H1 (cell line): ENCODE results near the gene OXLD1. TPM values are rescaled to one million over a fixed set of nuclear protein-coding genes. Genes with fewer than 3 reads are reported as not detected.

ENCODE experiments used
- CTCF ChIA-PET: fragments of 300-600 bp; sonication (Branson Sonifier 250); formaldehyde crosslinking; loops from one replicate; lab custom pipeline; 2021; ENCODE audit not compliant: partially characterized antibody; lab: Charles Lee
- POLR2A ChIA-PET: fragments of 300-600 bp; sonication (Branson Sonifier 250); formaldehyde crosslinking; loops from one replicate; lab custom pipeline; 2021; ENCODE audit warnings: inconsistent platforms; ENCODE audit not compliant: partially characterized antibody; lab: Charles Lee
- DNase-seq, 2 experiments: peaks; one replicate each; pipeline versions ENCODE4 v3.0.0 to v3.0.0-alpha.2; 2010 to 2022; ENCODE audit warnings: low spot score in 2 of 2, low read depth in 1 of 2, mixed read lengths in 1 of 2
- FAIRE-seq: peaks from 2 replicates; lab custom pipeline; 2011; peaks lifted over from hg19 to GRCh38; lab: Jason Lieb, UNC
- H2AFZ ChIP-seq: 2 replicates; pipeline ENCODE4 v1.8.1; 2012; ENCODE audit warnings: low read length, inconsistent platforms
- H2AK5ac ChIP-seq: 2 replicates; pipeline ENCODE4 v1.6.1; 2013; ENCODE audit warnings: low read depth, low read length
- H2BK120ac ChIP-seq: replicated peaks from 2 replicates; pipeline ENCODE3; 2013; ENCODE audit warnings: low read depth, low read length, inconsistent platforms
- H2BK12ac ChIP-seq: 2 replicates; pipeline ENCODE4 v1.6.1; 2013; ENCODE audit warnings: low read depth, low read length
- H2BK15ac ChIP-seq: 2 replicates; pipeline ENCODE4 v1.6.1; 2013; ENCODE audit warnings: low read length
- H2BK20ac ChIP-seq: 2 replicates; pipeline ENCODE4 v1.6.1; 2013; ENCODE audit warnings: low read length
- H2BK5ac ChIP-seq: 2 replicates; pipeline ENCODE4 v1.6.1; 2013; ENCODE audit warnings: low read depth, low read length
- H3K14ac ChIP-seq: 2 replicates; pipeline ENCODE4 v1.6.1; 2013; ENCODE audit warnings: inconsistent platforms; ENCODE audit not compliant: insufficient read length
- H3K18ac ChIP-seq: 2 replicates; pipeline ENCODE4 v1.6.1; 2013; ENCODE audit warnings: low read length; ENCODE audit errors: extremely low read depth
- H3K23ac ChIP-seq: 2 replicates; pipeline ENCODE4 v1.6.1; 2013; ENCODE audit warnings: inconsistent platforms; ENCODE audit not compliant: insufficient read length
- H3K23me2 ChIP-seq: 2 replicates; pipeline ENCODE4 v1.6.1; 2013; ENCODE audit warnings: low read depth, low read length
- H3K27ac ChIP-seq: 2 replicates; pipeline ENCODE4 v1.6.1; 2011; ENCODE audit warnings: low read depth, low read length, inconsistent platforms
- H3K27me3 ChIP-seq, 4 experiments: replicated peaks in 1 of 4; 1 replicate in 1 of 4; 2 replicates in 3 of 4; pipeline versions ENCODE4 v1.6.1 to v1.8.1; 2011 to 2013; ENCODE audit warnings: low read length in 3 of 4, mild to moderate bottlenecking in 3 of 4, inconsistent platforms in 2 of 4, mixed read lengths in 2 of 4, moderate library complexity in 1 of 4; ENCODE audit not compliant: control insufficient read depth in 3 of 4, insufficient read depth in 3 of 4; ENCODE audit errors: extremely low read depth in 1 of 4
- H3K36me3 ChIP-seq, 4 experiments: 2 replicates each; pipeline versions ENCODE4 v1.6.1 to v1.8.1; 2011 to 2013; ENCODE audit warnings: mild to moderate bottlenecking in 4 of 4, low read length in 3 of 4, moderate library complexity in 2 of 4, control low read depth in 1 of 4, inconsistent platforms in 1 of 4; ENCODE audit not compliant: insufficient read depth in 4 of 4, control insufficient read depth in 2 of 4
- H3K4ac ChIP-seq: replicated peaks from 2 replicates; pipeline ENCODE3; 2013; ENCODE audit warnings: low read length, low read depth, mixed read lengths, inconsistent platforms; ENCODE audit not compliant: insufficient read length
- H3K4me1 ChIP-seq, 4 experiments: replicated peaks in 1 of 4; 1 replicate in 1 of 4; 2 replicates in 3 of 4; pipeline versions ENCODE4 v1.6.1 to v1.8.1; 2011 to 2013; ENCODE audit warnings: low read length in 3 of 4, inconsistent platforms in 2 of 4, mixed read lengths in 1 of 4; ENCODE audit not compliant: insufficient read depth in 4 of 4, control insufficient read depth in 3 of 4
- H3K4me2 ChIP-seq, 2 experiments: 2 replicates each; pipeline versions ENCODE4 v1.6.1 to v1.8.1; 2011 to 2013; ENCODE audit warnings: low read depth in 2 of 2, low read length in 2 of 2, control low read depth in 1 of 2, inconsistent platforms in 1 of 2, mild to moderate bottlenecking in 1 of 2; ENCODE audit not compliant: insufficient read depth in 1 of 2
- H3K4me3 ChIP-seq, 4 experiments: fragments of 200-600, 300-600 bp in 1 of 4; sonication (generic), shearing (Covaris generic), sonication (Bioruptor Twin) in 1 of 4; 2 replicates each; pipeline versions ENCODE4 v1.5.1 to v1.8.1; 2011 to 2016; ENCODE audit warnings: low read length in 4 of 4, low read depth in 3 of 4, control low read depth in 2 of 4, inconsistent platforms in 2 of 4, mild to moderate bottlenecking in 2 of 4, mixed read lengths in 1 of 4, moderate library complexity in 1 of 4; ENCODE audit not compliant: insufficient read depth in 2 of 4; ENCODE audit errors: extremely low read depth in 1 of 4
- H3K56ac ChIP-seq: replicated peaks from 2 replicates; pipeline ENCODE3; 2013; ENCODE audit warnings: low read depth, mild to moderate bottlenecking, mixed read lengths, low read length, inconsistent platforms; ENCODE audit not compliant: insufficient read length
- H3K79me1 ChIP-seq: 2 replicates; pipeline ENCODE4 v1.6.1; 2013; ENCODE audit warnings: low read depth, low read length, control low read depth
- H3K79me2 ChIP-seq, 2 experiments: 2 replicates each; pipeline versions ENCODE4 v1.6.1 to v1.8.1; 2012 to 2013; ENCODE audit warnings: low read length in 2 of 2, mild to moderate bottlenecking in 2 of 2, inconsistent platforms in 1 of 2; ENCODE audit not compliant: insufficient read depth in 2 of 2, control insufficient read depth in 1 of 2
- H3K9ac ChIP-seq, 4 experiments: replicated peaks in 1 of 4; 1 replicate in 1 of 4; 2 replicates in 3 of 4; pipeline versions ENCODE4 v1.6.1 to v1.8.1; 2011 to 2013; ENCODE audit warnings: low read depth in 3 of 4, low read length in 3 of 4, control low read depth in 2 of 4, mild to moderate bottlenecking in 2 of 4, moderate library complexity in 2 of 4, inconsistent platforms in 1 of 4; ENCODE audit errors: extremely low read depth in 1 of 4
- H3K9me3 ChIP-seq, 2 experiments: 2 replicates each; pipeline versions ENCODE4 v1.6.1 to v1.8.1; 2012 to 2013; ENCODE audit warnings: mild to moderate bottlenecking in 2 of 2, moderate library complexity in 2 of 2, control low read depth in 1 of 2, inconsistent platforms in 1 of 2, low read depth in 1 of 2, low read length in 1 of 2, mixed read lengths in 1 of 2; ENCODE audit not compliant: insufficient read depth in 2 of 2
- H4K20me1 ChIP-seq, 2 experiments: replicated peaks in 1 of 2; 2 replicates each; pipeline versions ENCODE3 to v1.8.1; 2011 to 2013; ENCODE audit warnings: inconsistent platforms in 2 of 2, low read length in 2 of 2, mild to moderate bottlenecking in 1 of 2; ENCODE audit not compliant: insufficient read depth in 2 of 2, control insufficient read depth in 1 of 2
- H4K5ac ChIP-seq: 2 replicates; pipeline ENCODE4 v1.6.1; 2013; ENCODE audit warnings: low read length, low read depth, mixed read lengths, inconsistent platforms; ENCODE audit not compliant: insufficient read length
- H4K8ac ChIP-seq: 2 replicates; pipeline ENCODE4 v1.8.0; 2013; ENCODE audit warnings: mild to moderate bottlenecking, moderate library complexity, low read length, inconsistent platforms; ENCODE audit not compliant: insufficient read depth; ENCODE audit errors: extremely low read depth
- H4K91ac ChIP-seq: replicated peaks from 2 replicates; pipeline ENCODE3; 2013; ENCODE audit warnings: low read length, mixed read lengths, inconsistent platforms; ENCODE audit not compliant: insufficient read length
- ASH2L ChIP-seq: fragments of 200-600, 300-600 bp; sonication (generic); IDR thresholded peaks from one replicate; pipeline ENCODE4 v1.7.1; 2017; ENCODE audit warnings: low read length
- WGBS, 2 experiments: shearing (Covaris generic) in 1 of 2; methylation state at CpG; one replicate each; pipeline versions ENCODE4 v1.1.6 to v1.1.7; 2013 to 2015; ENCODE audit warnings: low lambda C conversion rate in 2 of 2, mixed read lengths in 2 of 2, inconsistent platforms in 1 of 2, low coverage in 1 of 2, missing lambda C conversion rate in 1 of 2; ENCODE audit not compliant: insufficient replicate concordance in 2 of 2, insufficient coverage in 1 of 2, insufficient read length in 1 of 2; ENCODE audit errors: extremely low coverage in 1 of 2, missing lambda C conversion rate in 1 of 2; 5-methylcytosine and 5-hydroxymethylcytosine counted together
- polyA plus RNA-seq, 7 experiments: library from polyadenylated mRNA; depleted of rRNA in 3 of 7; stranded (reverse) in 5 of 7; unstranded in 2 of 7; fragments of >200 nt in 5 of 7; fragments of 200-250 nt in 2 of 7; gene quantifications; 1 replicate in 5 of 7; 2 replicates in 1 of 7; 4 replicates in 1 of 7; pipeline versions ENCODE4 v1.2.1 to v1.2.3, GENCODE V29; 2011 to 2013; ENCODE audit warnings: missing spikeins in 2 of 7, mixed read lengths in 2 of 7
- total RNA-seq: library from RNA; stranded (reverse); fragmentation: NEBNext Ultra II Directional; extraction: Animal tissue kit (Norgen Biotek cat#: 25700); gene quantifications from 2 replicates; pipeline ENCODE4 v1.2.1, GENCODE V29; 2021

OXLD1 gene
- total and polyA plus RNA-seq, 2 of the 8 experiments (the other 6 are each of a cell fraction or from before 2014, with no cell fraction given) = 41.5 to 61.9 TPM

DNA sequence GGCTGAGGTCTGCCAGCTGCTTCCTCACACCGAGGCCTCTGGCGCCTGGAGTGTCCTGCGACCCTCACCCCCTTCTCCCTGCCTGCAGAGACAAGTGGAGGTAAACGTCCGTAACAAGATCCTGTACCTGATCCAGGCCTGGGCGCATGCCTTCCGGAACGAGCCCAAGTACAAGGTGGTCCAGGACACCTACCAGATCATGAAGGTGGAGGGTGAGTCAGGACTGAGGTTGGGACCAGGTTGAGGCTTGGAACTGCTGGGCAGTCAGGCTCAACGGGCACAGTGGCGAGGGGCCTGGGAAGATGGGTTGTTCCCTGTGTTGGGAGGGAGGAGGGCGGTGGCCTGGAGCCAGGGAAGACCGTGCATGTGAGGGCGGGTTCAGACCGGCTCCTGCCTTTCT, 22.2 kb upstream of the OXLD1 start:
- 0 out of 2 replicates have a peak overlapping the region, but pooled peaks have one; percentile 3 for H4K8ac ChIP-seq
- WGBS, 2 experiments = 85% methylated on average over 14 of the region's 14 CpGs; no CpG with 5 or more reads in 1 of the 2 experiments
- DNase-seq (no peak), FAIRE-seq (no peak)
- H4K91ac ChIP-seq = no peak overlapping the region
- no peak overlapping the region for H3K18ac ChIP-seq
- no peak overlapping the region for H2BK120ac ChIP-seq
- no peak overlapping the region for H3K14ac ChIP-seq
- peaks cover 3 to 7% (median 5%) of the 10 kb centered on the region in 4 experiments; a peak in 5 of 7 replicates for H3K4me1 ChIP-seq
- H3K56ac ChIP-seq = no peak overlapping the region
- CTCF ChIA-PET = interaction anchor here (0.9 kb wide), 1 partner anchor 21 kb away, joined by 3 read pairs; no protein-coding TSS in a partner anchor
- H3K23ac ChIP-seq = no peak overlapping the region
- H3K9ac ChIP-seq = no peak overlapping the region
- H2BK20ac ChIP-seq = no peak overlapping the region
- H2BK15ac ChIP-seq = no peak overlapping the region
- no peak overlapping the region for H3K4me3 ChIP-seq
- no peaks in the 10 kb centered on the region for H3K27me3 ChIP-seq
- H2AFZ ChIP-seq = no peak overlapping the region
- POLR2A ChIA-PET = interaction anchor here (1.1 to 28.4 kb wide), 2 partner anchors 16 to 21 kb away, joined by 3 to 436 read pairs; partner anchors contain the start of genes MRPL12 and SLC25A10
- no peak overlapping the region for H3K27ac ChIP-seq
- no peak overlapping the region for H2BK5ac ChIP-seq
- H3K36me3 ChIP-seq = peaks cover 2 to 46% (median 19%) of the 10 kb centered on the region in 4 experiments; a peak in 6 of 8 replicates
- H2AK5ac ChIP-seq = no peak overlapping the region
- peaks cover 0 to 21% of the 10 kb centered on the region in 2 experiments; a peak in 2 of 4 replicates for H3K79me2 ChIP-seq
- H3K4me2 ChIP-seq = no peak overlapping the region
- H4K5ac ChIP-seq = no peak overlapping the region
- peaks cover 8% of the 10 kb centered on the region for H3K79me1 ChIP-seq
- H3K4ac ChIP-seq = no peak overlapping the region
- H2BK12ac ChIP-seq = no peak overlapping the region
- peaks cover 0 to 29% of the 10 kb centered on the region in 2 experiments for H4K20me1 ChIP-seq
- H3K23me2 ChIP-seq = peaks cover 8% of the 10 kb centered on the region
- no peaks in the 10 kb centered on the region for H3K9me3 ChIP-seq
- no peak for TF ChIP-seq ASH2L
